ENCODE results near the gene OPN4.

GRCh38 chr10:86636311-86636710 is 18.0 kb upstream of the OPN4 start:
- TF ChIP-seq EZH2 (IDR thresholded peaks at IDR 0.05; ENCODE audit: borderline replicate concordance, low read length): no peak
- no peak for TF ChIP-seq CTCF (conservative IDR thresholded peaks at IDR 0.05 in 1 of 2, IDR thresholded peaks at IDR 0.05 in 1 of 2; ENCODE audit: extremely low read depth in 1 of 2, insufficient read depth in 1 of 2, low read depth in 1 of 2, low read length in 2 of 2)
